Measurements from ENCODE around the gene OR10D3.

Gene OR10D3

DNA sequence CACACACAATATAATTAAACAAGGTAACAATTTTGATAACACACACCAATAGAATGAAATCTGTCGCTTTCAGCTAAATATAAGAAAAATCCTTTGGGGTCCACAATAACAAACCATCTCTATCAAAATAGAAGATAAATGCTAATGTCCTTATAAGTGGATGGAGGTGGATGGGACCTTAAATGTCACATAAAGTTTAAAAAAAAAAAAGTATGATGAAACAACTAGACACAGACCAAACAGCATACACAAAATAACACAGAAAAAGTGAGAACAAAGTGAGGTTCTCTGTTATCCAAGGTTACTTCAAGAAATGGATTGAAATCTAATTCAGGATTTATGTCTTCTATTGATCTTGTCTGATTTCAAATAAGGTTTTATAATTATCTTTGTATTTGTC, 10.5 kb upstream of the OR10D3 start:
- H3K4me3 ChIP-seq (ENCODE audit: low read depth, low read length) = no peak overlapping the region
- TF ChIP-seq, protein P1, sequence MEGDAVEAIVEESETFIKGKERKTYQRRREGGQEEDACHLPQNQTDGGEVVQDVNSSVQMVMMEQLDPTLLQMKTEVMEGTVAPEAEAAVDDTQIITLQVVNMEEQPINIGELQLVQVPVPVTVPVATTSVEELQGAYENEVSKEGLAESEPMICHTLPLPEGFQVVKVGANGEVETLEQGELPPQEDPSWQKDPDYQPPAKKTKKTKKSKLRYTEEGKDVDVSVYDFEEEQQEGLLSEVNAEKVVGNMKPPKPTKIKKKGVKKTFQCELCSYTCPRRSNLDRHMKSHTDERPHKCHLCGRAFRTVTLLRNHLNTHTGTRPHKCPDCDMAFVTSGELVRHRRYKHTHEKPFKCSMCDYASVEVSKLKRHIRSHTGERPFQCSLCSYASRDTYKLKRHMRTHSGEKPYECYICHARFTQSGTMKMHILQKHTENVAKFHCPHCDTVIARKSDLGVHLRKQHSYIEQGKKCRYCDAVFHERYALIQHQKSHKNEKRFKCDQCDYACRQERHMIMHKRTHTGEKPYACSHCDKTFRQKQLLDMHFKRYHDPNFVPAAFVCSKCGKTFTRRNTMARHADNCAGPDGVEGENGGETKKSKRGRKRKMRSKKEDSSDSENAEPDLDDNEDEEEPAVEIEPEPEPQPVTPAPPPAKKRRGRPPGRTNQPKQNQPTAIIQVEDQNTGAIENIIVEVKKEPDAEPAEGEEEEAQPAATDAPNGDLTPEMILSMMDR (IDR thresholded peaks at IDR 0.05; ENCODE audit: low read depth, low read length, missing control alignments) = no peak
- no peak for DNase-seq (ENCODE audit: low read depth)
- in situ Hi-C loops (cut with HindIII; ENCODE audit: low sequenced_read_pairs) = no loop called here

DNA sequence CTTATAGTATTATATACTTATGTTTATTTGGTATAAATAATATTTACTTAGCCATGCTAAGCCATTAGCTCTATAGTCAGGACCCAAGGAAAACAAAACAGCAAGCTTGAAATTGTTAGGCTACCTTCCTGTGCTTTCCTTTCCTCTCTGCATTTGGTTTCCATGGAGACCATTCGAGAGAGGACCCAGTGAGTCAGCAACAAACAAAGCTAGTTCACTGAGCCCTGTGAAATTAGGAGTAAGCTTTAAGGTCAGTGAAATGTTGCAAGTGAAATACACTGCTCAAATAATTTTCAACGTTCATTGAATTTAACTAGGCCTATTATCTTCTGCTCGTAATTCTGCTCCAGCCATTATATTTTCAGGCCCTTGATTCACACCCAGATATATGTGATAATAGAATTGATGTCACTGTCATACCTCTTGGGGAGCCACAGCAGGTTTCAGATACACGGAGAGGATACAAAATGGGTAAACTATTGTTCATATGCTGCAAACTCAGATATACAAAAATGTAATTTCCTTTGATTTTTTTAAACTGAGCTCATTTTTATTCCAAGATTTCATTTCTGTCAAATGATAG, 9.1 kb upstream of the OR10D3 start:
- TF ChIP-seq, protein P1 (IDR thresholded peaks at IDR 0.05; ENCODE audit: low read depth, low read length, missing control alignments) = no peak
- H3K4me3 ChIP-seq (ENCODE audit: low read depth, low read length) = no peak overlapping the region
- in situ Hi-C loops (cut with HindIII; ENCODE audit: low sequenced_read_pairs) = no loop called here
- DNase-seq (ENCODE audit: low read depth) = peak; percentile 81

DNA sequence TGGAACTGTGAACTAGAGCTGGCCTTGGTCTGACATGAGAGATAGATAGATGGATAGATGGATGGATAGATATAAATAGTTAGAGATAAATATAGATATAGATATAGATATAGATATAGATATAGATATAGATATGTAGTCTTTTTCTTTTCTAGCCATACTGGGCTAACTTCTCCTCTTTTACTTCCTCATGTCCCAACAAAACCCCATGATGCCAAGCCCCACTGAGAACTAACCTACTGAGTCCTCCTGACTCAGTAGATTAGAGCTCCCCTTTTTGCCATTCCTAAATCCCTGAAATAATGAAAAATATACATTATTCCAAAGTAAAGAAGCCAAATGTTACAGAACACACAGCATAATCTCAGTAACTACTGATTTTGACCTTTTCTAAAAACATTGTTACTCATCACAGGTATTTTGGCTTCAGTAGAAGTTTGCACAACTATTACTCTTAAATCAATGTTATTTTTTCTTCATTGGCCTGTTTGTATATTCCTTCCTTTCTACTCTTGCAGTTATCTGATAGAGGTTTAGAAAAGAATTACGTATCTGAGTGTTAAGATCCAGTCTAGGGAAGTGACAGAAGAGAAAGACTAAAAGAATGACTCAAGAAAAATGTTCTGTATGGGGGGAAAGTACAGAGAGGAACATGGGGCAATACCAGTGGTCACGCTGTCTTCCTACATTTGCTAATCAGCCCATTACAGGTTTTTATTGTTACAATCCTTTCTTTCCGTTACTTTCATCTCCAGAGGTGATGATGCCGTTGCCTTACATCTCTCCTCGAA, 6.0 kb upstream of the OR10D3 start:
- TF ChIP-seq, protein P1 (IDR thresholded peaks at IDR 0.05; ENCODE audit: low read depth, low read length, missing control alignments) = no peak
- DNase-seq (ENCODE audit: low read depth) = no peak
- no peak overlapping the region for H3K4me3 ChIP-seq (ENCODE audit: low read depth, low read length)
- in situ Hi-C loops (cut with HindIII; ENCODE audit: low sequenced_read_pairs) = no loop called here

DNA sequence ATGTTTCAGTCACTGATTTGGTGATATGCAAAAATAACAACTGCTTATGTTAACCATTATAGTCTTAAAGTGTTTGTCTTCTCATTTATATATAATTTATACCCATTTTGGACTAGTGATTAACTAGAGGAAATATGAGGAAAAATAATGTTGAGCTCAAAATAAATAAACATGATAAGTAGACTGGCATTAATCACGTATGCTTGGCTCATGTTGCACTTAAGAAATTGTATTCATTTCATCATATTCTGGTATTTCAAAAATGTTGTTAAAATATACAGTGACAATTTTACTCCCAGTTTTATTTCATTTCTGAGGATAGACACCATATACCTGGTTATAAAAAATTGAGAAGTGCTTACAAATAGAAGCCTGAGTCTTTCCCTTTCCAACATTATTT, 3.8 kb upstream of the OR10D3 start:
- no peak for DNase-seq (ENCODE audit: low read depth)
- TF ChIP-seq, protein P1 (IDR thresholded peaks at IDR 0.05; ENCODE audit: low read depth, low read length, missing control alignments) = no peak
- in situ Hi-C loops (cut with HindIII; ENCODE audit: low sequenced_read_pairs) = no loop called here
- no peak overlapping the region for H3K4me3 ChIP-seq (ENCODE audit: low read depth, low read length)

DNA sequence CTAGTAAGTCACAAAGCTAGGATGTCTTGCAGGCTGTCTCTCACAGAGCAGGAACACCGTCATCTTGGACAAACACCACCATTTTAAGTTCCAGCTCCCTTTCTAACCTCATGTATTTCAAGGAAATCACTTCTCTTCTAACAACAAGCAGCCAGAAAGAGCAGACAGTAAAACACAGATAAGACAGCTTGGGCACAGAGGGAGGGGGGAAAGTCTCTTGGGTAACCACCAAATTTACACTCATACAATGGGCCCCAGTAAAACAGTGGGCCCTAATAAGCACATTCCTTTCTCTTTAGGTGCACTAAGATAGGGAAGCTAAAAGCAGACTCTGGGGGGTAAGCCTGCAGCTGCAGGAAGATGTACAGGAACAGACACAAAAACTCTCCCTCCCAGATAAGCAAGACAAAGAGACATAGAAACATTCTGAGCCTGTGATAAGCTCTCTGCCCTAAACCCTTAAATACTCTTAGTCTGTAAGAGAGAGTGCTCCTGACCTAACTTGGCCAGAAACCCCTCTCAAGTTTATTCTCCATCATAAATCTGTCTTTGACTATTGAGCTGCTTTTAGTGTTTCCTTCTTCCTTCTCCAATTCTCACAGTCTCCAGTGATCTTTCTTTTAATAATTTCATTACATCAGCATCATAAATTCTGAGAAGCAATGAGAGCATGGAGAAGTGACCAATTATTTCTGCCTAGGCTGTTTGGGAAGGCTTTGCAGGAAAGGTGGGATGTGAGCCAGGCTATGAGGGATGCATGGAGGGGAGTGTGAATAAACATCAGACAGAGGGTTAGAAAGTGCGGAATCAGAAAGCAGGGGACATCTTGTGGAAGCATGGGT, 7.4 kb downstream of the OR10D3 start:
- in situ Hi-C loops (cut with HindIII; ENCODE audit: low sequenced_read_pairs) = no loop called here
- H3K4me3 ChIP-seq (ENCODE audit: low read depth, low read length) = no peak overlapping the region
- TF ChIP-seq, protein P1 (IDR thresholded peaks at IDR 0.05; ENCODE audit: low read depth, low read length, missing control alignments) = no peak
- no peak for DNase-seq (ENCODE audit: low read depth)

DNA sequence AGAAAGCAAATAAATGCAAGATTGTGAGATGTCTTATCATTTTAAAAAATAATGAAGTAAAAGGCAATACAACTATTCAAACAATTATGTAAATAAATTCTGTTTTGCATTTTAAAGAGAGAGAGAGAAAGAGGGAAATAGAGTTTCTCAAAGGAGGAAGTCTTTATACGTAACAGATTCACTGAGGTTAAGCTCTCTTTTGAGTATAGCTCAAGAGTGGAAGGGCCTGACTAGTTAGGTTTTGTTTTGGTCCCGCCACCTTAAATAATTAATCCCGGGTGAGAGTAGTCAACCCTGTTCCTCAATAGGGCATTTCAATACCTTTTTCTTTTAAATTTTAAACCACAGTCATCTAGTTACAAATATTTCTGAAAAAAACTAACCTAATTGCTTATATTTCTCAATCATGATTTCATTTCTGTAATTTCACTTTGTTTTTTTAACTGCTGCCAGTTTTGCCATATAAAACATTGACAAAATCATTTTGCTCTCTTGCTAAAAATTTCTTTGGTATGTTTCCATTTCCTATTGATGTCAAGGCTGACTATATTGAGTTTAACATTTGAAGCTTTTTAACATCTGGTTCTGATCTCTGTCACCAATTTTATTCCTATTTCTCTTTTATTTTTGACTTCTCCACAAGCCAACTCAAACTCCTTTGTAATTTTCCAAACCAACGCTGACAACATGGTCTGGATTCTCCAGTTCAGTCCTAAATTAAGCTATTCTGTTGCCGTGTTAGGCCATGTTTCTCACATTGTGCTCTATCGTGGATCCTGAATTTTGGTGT, 10.3 kb downstream of the OR10D3 start:
- TF ChIP-seq, protein P1 (IDR thresholded peaks at IDR 0.05; ENCODE audit: low read depth, low read length, missing control alignments) = no peak
- DNase-seq (ENCODE audit: low read depth) = no peak
- in situ Hi-C loops (cut with HindIII; ENCODE audit: low sequenced_read_pairs) = no loop called here
- H3K4me3 ChIP-seq (ENCODE audit: low read depth, low read length) = no peak overlapping the region
